Type B pancreatic cell (in vitro differentiated cells): ENCODE measurements around the gene PHF21A. TPM values are rescaled to one million over a fixed set of nuclear protein-coding genes. Genes with fewer than 3 reads are reported as not detected.
A peak's percentile ranks its signal among the peaks of the same experiment; 100 is the strongest.

ENCODE experiments used
- DNase-seq: peaks from one replicate; pipeline ENCODE4 v3.0.0; 2021; ENCODE audit warnings: mixed read lengths; ENCODE audit not compliant: unreplicated experiment; ENCODE audit errors: extremely low spot score
- H3K27ac Mint-ChIP-seq: 2 replicates; pipeline ENCODE4 v1.8.0; 2021; ENCODE audit warnings: mild to moderate bottlenecking, mixed read lengths
- H3K27me3 Mint-ChIP-seq: 2 replicates; pipeline ENCODE4 v1.8.0; 2021; ENCODE audit warnings: mixed read lengths
- H3K36me3 Mint-ChIP-seq: 2 replicates; pipeline ENCODE4 v1.8.0; 2021; ENCODE audit warnings: mixed read lengths
- H3K4me1 Mint-ChIP-seq: one replicate; pipeline ENCODE4 v1.8.0; 2021; ENCODE audit warnings: mixed read lengths; ENCODE audit not compliant: unreplicated experiment
- H3K4me3 Mint-ChIP-seq: 2 replicates; pipeline ENCODE4 v1.8.0; 2021; ENCODE audit warnings: mild to moderate bottlenecking, mixed read lengths
- H3K9me3 Mint-ChIP-seq: 2 replicates; pipeline ENCODE4 v1.8.0; 2021; ENCODE audit warnings: mixed read lengths
- CTCF ChIP-seq: fragments of 200-600 bp; sonication (generic); conservative IDR thresholded peaks from 2 replicates; pipeline ENCODE4 v1.5.0; 2021; ENCODE audit warnings: antibody characterized with exemption, mild to moderate bottlenecking
- total RNA-seq: library from RNA; stranded (reverse); gene quantifications from 2 replicates; pipeline ENCODE4 v1.2.1, GENCODE V29; 2021; ENCODE audit warnings: low replicate concordance

Gene PHF21A
- total RNA-seq, 1 donor from 2014 or later = 62.4 TPM

- Mint-ChIP-seq H3K27me3 (no peaks in the 10 kb centered on the region), H3K36me3 (no peaks in the 10 kb centered on the region), H3K4me3 (peak overlapping the region; percentile 11), H3K27ac (no peak overlapping the region), H3K4me1 (peaks cover 38% of the 10 kb centered on the region), H3K9me3 (no peaks in the 10 kb centered on the region)
- TF ChIP-seq CTCF = no peak
- DNase-seq = no peak
Observed at GRCh38 chr11:46106530-46107407, 14.5 kb downstream of the PHF21A start.

- no peak for TF ChIP-seq CTCF
- no peaks in the 10 kb centered on the region for H3K9me3 Mint-ChIP-seq
- H3K27ac Mint-ChIP-seq = no peak overlapping the region
- H3K4me3 Mint-ChIP-seq = no peak overlapping the region
- H3K4me1 Mint-ChIP-seq = peaks cover 36% of the 10 kb centered on the region
- H3K27me3 Mint-ChIP-seq = no peaks in the 10 kb centered on the region
- no peak for DNase-seq
- H3K36me3 Mint-ChIP-seq = no peaks in the 10 kb centered on the region
Observed at GRCh38 chr11:46105926-46106325, 15.3 kb downstream of the PHF21A start.

- Mint-ChIP-seq H3K27ac (no peak overlapping the region), H3K27me3 (no peaks in the 10 kb centered on the region), H3K4me3 (no peak overlapping the region), H3K36me3 (no peaks in the 10 kb centered on the region), H3K9me3 (no peaks in the 10 kb centered on the region), H3K4me1 (peaks cover 39% of the 10 kb centered on the region)
- DNase-seq = no peak
- no peak for TF ChIP-seq CTCF
Observed at GRCh38 chr11:46105134-46105628, 16.1 kb downstream of the PHF21A start.

GRCh38 chr11:46102843-46103242 lies 18.4 kb downstream of the PHF21A start:
- peaks cover 56% of the 10 kb centered on the region for H3K4me1 Mint-ChIP-seq
- DNase-seq = no peak
- H3K27ac Mint-ChIP-seq = peak overlapping the region; percentile 3
- TF ChIP-seq CTCF = no peak
- no peaks in the 10 kb centered on the region for H3K27me3 Mint-ChIP-seq
- no peaks in the 10 kb centered on the region for H3K36me3 Mint-ChIP-seq
- no peaks in the 10 kb centered on the region for H3K9me3 Mint-ChIP-seq
- no peak overlapping the region for H3K4me3 Mint-ChIP-seq

- H3K27ac Mint-ChIP-seq = no peak overlapping the region
- H3K4me3 Mint-ChIP-seq = no peak overlapping the region
- H3K4me1 Mint-ChIP-seq = peaks cover 51% of the 10 kb centered on the region
- no peaks in the 10 kb centered on the region for H3K9me3 Mint-ChIP-seq
- no peaks in the 10 kb centered on the region for H3K27me3 Mint-ChIP-seq
- H3K36me3 Mint-ChIP-seq = peaks cover 10% of the 10 kb centered on the region
- no peak for DNase-seq
- no peak for TF ChIP-seq CTCF
Observed at GRCh38 chr11:46100670-46101069, 20.6 kb downstream of the PHF21A start.
